ENCODE results near the gene KCTD12. TPM values are rescaled to one million over a fixed set of nuclear protein-coding genes. Genes with fewer than 3 reads are reported as not detected.

KCTD12 gene
- total and polyA plus RNA-seq, 3 donors from 2014 or later, result 63.9 to 127 (median 86.8) TPM

DNA sequence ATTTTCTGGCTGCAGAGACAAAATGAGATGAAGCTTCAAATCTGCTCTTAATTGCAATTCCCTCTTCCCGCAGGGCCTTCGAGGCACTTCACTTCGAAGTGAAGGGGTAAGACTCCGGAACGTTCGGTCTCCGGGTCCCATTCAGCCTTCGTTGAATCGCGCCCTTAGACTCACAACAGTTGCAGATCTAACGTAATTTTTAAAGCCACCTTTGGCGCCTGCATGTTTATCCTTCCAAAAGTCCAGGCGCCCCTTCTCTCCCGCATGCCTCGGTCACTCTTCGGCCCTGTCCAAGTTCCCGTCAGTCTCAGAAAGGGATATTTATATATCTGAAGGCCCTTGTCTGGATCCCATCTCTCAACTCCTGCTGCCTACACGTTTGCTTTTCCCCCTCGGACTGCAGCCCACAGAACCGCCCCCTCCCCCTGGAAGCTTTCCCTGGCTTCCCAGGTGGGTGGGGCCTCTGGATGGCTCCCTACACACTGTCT is 915 bp upstream of the KCTD12 start:
- H3K9me3 ChIP-seq, result no peaks in the 10 kb centered on the region
- DNase-seq, result peak; percentile 50
- H3K27me3 ChIP-seq, result no peaks in the 10 kb centered on the region
- no peaks in the 10 kb centered on the region for H3K36me3 ChIP-seq (ENCODE audit: low read depth, missing control alignments)
- WGBS, 2 donors, result 4 to 10% methylated on average over 20 of the region's 20 CpGs
- TF ChIP-seq POLR2A (IDR thresholded peaks at IDR 0.05), result no peak
- no peak for TF ChIP-seq CTCF (IDR thresholded peaks at IDR 0.05)
- peaks cover 7% of the 10 kb centered on the region for H3K4me1 ChIP-seq
- peak overlapping the region; percentile 84 to 87 for H3K4me3 ChIP-seq
- H3K27ac ChIP-seq, result peak overlapping the region; percentile 81 to 94
- intact Hi-C loops (cut with DNase I; ENCODE audit: low total_unique reads), result no loop called here

GRCh38 chr13:76886005-76886291 is 257 bp downstream of the KCTD12 start:
- intact Hi-C loops (cut with DNase I; ENCODE audit: low total_unique reads), result no loop called here
- Histone ChIP-seq H3K4me1 (peaks cover 7% of the 10 kb centered on the region), H3K27me3 (no peaks in the 10 kb centered on the region), H3K9me3 (no peaks in the 10 kb centered on the region), H3K4me3 (peak overlapping the region; percentile 84 to 87), H3K36me3 (ENCODE audit: low read depth, missing control alignments) (no peaks in the 10 kb centered on the region), H3K27ac (peak overlapping the region; percentile 89 to 94)
- TF ChIP-seq CTCF (IDR thresholded peaks at IDR 0.05) (no peak), POLR2A (IDR thresholded peaks at IDR 0.05) (no peak)
- peak; percentile 41 for DNase-seq
- WGBS, 2 donors, result 1 to 20% methylated on average over 1 to 19 of the region's 37 CpGs

GRCh38 chr13:76885203-76886004 is 801 bp downstream of the KCTD12 start:
- peak overlapping the region; percentile 84 to 87 for H3K4me3 ChIP-seq
- H3K9me3 ChIP-seq, result no peaks in the 10 kb centered on the region
- DNase-seq, result peak; percentile 83
- peaks cover 7% of the 10 kb centered on the region for H3K4me1 ChIP-seq
- no peaks in the 10 kb centered on the region for H3K36me3 ChIP-seq (ENCODE audit: low read depth, missing control alignments)
- WGBS, 2 donors, result 0% methylated on average over 25 to 76 of the region's 94 CpGs
- peak overlapping the region; percentile 89 to 94 for H3K27ac ChIP-seq
- intact Hi-C loops (cut with DNase I; ENCODE audit: low total_unique reads), result no loop called here
- H3K27me3 ChIP-seq, result no peaks in the 10 kb centered on the region
- TF ChIP-seq POLR2A (IDR thresholded peaks at IDR 0.05) (no peak), CTCF (IDR thresholded peaks at IDR 0.05) (peak in 1 of 3 experiments; percentile 33)

GRCh38 chr13:76884907-76885202 is 1.4 kb downstream of the KCTD12 start:
- Histone ChIP-seq H3K9me3 (no peaks in the 10 kb centered on the region), H3K27ac (peak overlapping the region; percentile 89 to 94), H3K36me3 (ENCODE audit: low read depth, missing control alignments) (no peaks in the 10 kb centered on the region), H3K4me3 (peak overlapping the region; percentile 84 to 87), H3K27me3 (no peaks in the 10 kb centered on the region), H3K4me1 (peaks cover 7% of the 10 kb centered on the region)
- intact Hi-C loops (cut with DNase I; ENCODE audit: low total_unique reads), result no loop called here
- no peak for TF ChIP-seq CTCF (IDR thresholded peaks at IDR 0.05)
- TF ChIP-seq POLR2A (IDR thresholded peaks at IDR 0.05), result no peak
- 1 to 3% methylated on average over 9 of the region's 9 CpGs for WGBS, 2 donors
- no peak for DNase-seq
